Transverse colon (tissue), 4 donors: ENCODE measurements around the gene ZNF324B. TPM values are rescaled to one million over a fixed set of nuclear protein-coding genes. Genes with fewer than 3 reads are reported as not detected.

ENCODE experiments used
- DNase-seq: peaks from one replicate; pipeline ENCODE4 v3.0.0-alpha.2; 2019
- H3K27ac ChIP-seq, 4 donors: fragments of 200-600 bp; sonication (generic); 2 replicates each; pipeline ENCODE4 v1.5.1; 2016 to 2018; ENCODE audit warnings: inconsistent platforms in 4 of 4
- H3K27me3 ChIP-seq: fragments of 200-600 bp; sonication (generic); 2 replicates; pipeline ENCODE4 v1.5.1; 2017; ENCODE audit warnings: inconsistent platforms
- H3K36me3 ChIP-seq, 4 donors: fragments of 200-600 bp; sonication (generic); 2 replicates each; pipeline ENCODE4 v1.5.1; 2017 to 2019; ENCODE audit warnings: inconsistent platforms in 4 of 4
- H3K4me1 ChIP-seq, 4 donors: fragments of 200-600 bp; sonication (generic); 2 replicates each; pipeline ENCODE4 v1.5.1; 2017 to 2020; ENCODE audit warnings: inconsistent platforms in 4 of 4
- H3K4me3 ChIP-seq, 4 donors: fragments of 200-600 bp; sonication (generic); 1 replicate in 1 of 4; 2 replicates in 3 of 4; pipeline versions ENCODE4 v1.5.1 to v1.6.1; 2017 to 2019; ENCODE audit warnings: inconsistent platforms in 4 of 4
- H3K9me3 ChIP-seq, 2 donors: fragments of 200-600 bp; sonication (generic); 2 replicates each; pipeline ENCODE4 v1.5.1; 2017 to 2019; ENCODE audit warnings: inconsistent platforms in 2 of 2
- CTCF ChIP-seq, 5 experiments: fragments of 200-600 bp in 3 of 5; fragments of 450-650 bp in 2 of 5; sonication (generic) in 3 of 5; IDR thresholded peaks; 1 replicate in 2 of 5; 2 replicates in 3 of 5; pipeline ENCODE4 v1.5.1; 2016 to 2017; ENCODE audit warnings: antibody characterized with exemption in 5 of 5, inconsistent platforms in 3 of 5, mild to moderate bottlenecking in 2 of 5, moderate library complexity in 1 of 5
- EP300 ChIP-seq: sonication (generic); formaldehyde crosslinking; IDR thresholded peaks from one replicate; pipeline ENCODE4 v1.6.1; 2017; ENCODE audit warnings: antibody characterized with exemption, low read depth
- POLR2A ChIP-seq: fragments of 450-650 bp; IDR thresholded peaks from one replicate; pipeline ENCODE4 v1.6.1; 2016; ENCODE audit warnings: antibody characterized with exemption, mild to moderate bottlenecking, moderate library complexity
- POLR2AphosphoS5 ChIP-seq, 3 donors: sonication (generic); formaldehyde crosslinking; IDR thresholded peaks; one replicate each; pipeline ENCODE4 v1.6.1; 2016; ENCODE audit warnings: antibody characterized with exemption in 3 of 3
- WGBS, 2 donors: methylation state at CpG; one replicate each; pipeline ENCODE4 v1.1.5; 2018; ENCODE audit warnings: low coverage in 1 of 2; 5-methylcytosine and 5-hydroxymethylcytosine counted together
- in situ Hi-C, 4 donors: fragments of 200-750 bp; cut with MboI; loops; one replicate each; pipeline versions ENCODE4 v1.15.0 to v1.15.1; 2017; ENCODE audit warnings: low sequenced_read_pairs in 3 of 4, low pct_ligation_motif_present in 1 of 4, low pct_unique_long_range_greater_than_20kb in 1 of 4
- intact Hi-C: fragments of 100-400 bp; cut with DNase I; formaldehyde crosslinking; loops from one replicate; pipeline ENCODE4 v1.15.1; 2023; ENCODE audit warnings: low total_unique reads
- total RNA-seq, 4 donors: library from RNA; depleted of rRNA; stranded (reverse); fragments of >200 nt; gene quantifications; one replicate each; pipeline ENCODE4 v1.1.0, GENCODE V29; 2016

Gene ZNF324B
- total RNA-seq, 4 donors from 2014 or later: 3.0 to 10.6 (median 6.3) TPM

- Histone ChIP-seq H3K4me3 (no peak overlapping the region), H3K27me3 (no peaks in the 10 kb centered on the region), H3K27ac (no peak overlapping the region), H3K9me3 (no peaks in the 10 kb centered on the region), H3K4me1 (no peaks in the 10 kb centered on the region), H3K36me3 (no peaks in the 10 kb centered on the region)
- DNase-seq: no peak
- in situ Hi-C loops: no loop called here
- TF ChIP-seq POLR2AphosphoS5 (IDR thresholded peaks at IDR 0.05) (no peak), EP300 (no peak)
- intact Hi-C loops: no loop called here
- WGBS, 2 donors: 80 to 88% methylated on average over 1 to 2 of the region's 2 CpGs
These were observed 8.6 kb downstream of the ZNF324B start for GRCh38 chr19:58460039-58460438.

GRCh38 chr19:58466089-58466759 is 14.8 kb downstream of the ZNF324B start:
- H3K36me3 ChIP-seq: peaks cover 0 to 7% (median 0%) of the 10 kb centered on the region in 4 donors
- in situ Hi-C loops: no loop called here
- H3K27me3 ChIP-seq: no peaks in the 10 kb centered on the region
- H3K4me3 ChIP-seq: peak overlapping the region; percentile 3 to 99 (median 94)
- WGBS, 2 donors: 32 to 34% methylated on average over 4 to 20 of the region's 20 CpGs
- TF ChIP-seq POLR2A: no peak
- peaks cover 6 to 15% (median 8%) of the 10 kb centered on the region in 4 donors for H3K4me1 ChIP-seq
- intact Hi-C loops: no loop called here
- no peak for DNase-seq
- no peaks in the 10 kb centered on the region for H3K9me3 ChIP-seq
- peak overlapping the region in 2 of 4 donors; percentile 77 to 94 for H3K27ac ChIP-seq

GRCh38 chr19:58466760-58467589 is 15.6 kb downstream of the ZNF324B start, which contains the start of gene ZNF324:
Gene ZNF324, plus strand, starts transcription at chr19:58467080. Its CDS starts 2,106 bp downstream, at chr19:58469186.
- WGBS, 2 donors: 1% methylated on average over 65 of the region's 92 CpGs; no CpG with 5 or more reads in 1 of the 2 donors
- peak; percentile 99 for DNase-seq
- TF ChIP-seq CTCF (IDR thresholded peaks at IDR 0.05) (peak in 1 of 5 experiments; percentile 5), POLR2A (peak; percentile 62), EP300 (no peak), POLR2AphosphoS5 (IDR thresholded peaks at IDR 0.05) (peak; percentile 71 to 83 (median 78))
- Histone ChIP-seq H3K27ac (peak within 1 kb of the TSS; percentile 77 to 94 (median 86)), H3K36me3 (peaks cover 0 to 12% (median 4%) of the 10 kb centered on the region in 4 donors), H3K27me3 (no peaks in the 10 kb centered on the region), H3K4me3 (peak within 1 kb of the TSS; percentile 93 to 99 (median 97)), H3K4me1 (peaks cover 6 to 15% (median 8%) of the 10 kb centered on the region in 4 donors), H3K9me3 (no peaks in the 10 kb centered on the region)
- in situ Hi-C loops (no loop called here), intact Hi-C loops (no loop called here)

GRCh38 chr19:58468216-58468839 is 16.9 kb downstream of the ZNF324B start:
- in situ Hi-C loops (no loop called here), intact Hi-C loops (no loop called here)
- no peak for DNase-seq
- no peak overlapping the region for H3K27ac ChIP-seq
- TF ChIP-seq EP300: no peak
- no peak for TF ChIP-seq POLR2A
- no peak for TF ChIP-seq CTCF (IDR thresholded peaks at IDR 0.05)
- no peak for TF ChIP-seq POLR2AphosphoS5 (IDR thresholded peaks at IDR 0.05)
- peaks cover 6 to 15% (median 8%) of the 10 kb centered on the region in 4 donors for H3K4me1 ChIP-seq
- H3K36me3 ChIP-seq: peaks cover 0 to 18% (median 5%) of the 10 kb centered on the region in 4 donors
- no peaks in the 10 kb centered on the region for H3K9me3 ChIP-seq
- 61 to 89% methylated on average over 3 to 5 of the region's 5 CpGs for WGBS, 2 donors
- no peaks in the 10 kb centered on the region for H3K27me3 ChIP-seq
- H3K4me3 ChIP-seq: no peak overlapping the region
